ENCODE data around the gene TOX2. TPM values are rescaled to one million over a fixed set of nuclear protein-coding genes. Genes with fewer than 3 reads are reported as not detected.

The TOX2 gene
- total RNA-seq, 1 donor from 2014 or later, result 0.94 TPM

DNA sequence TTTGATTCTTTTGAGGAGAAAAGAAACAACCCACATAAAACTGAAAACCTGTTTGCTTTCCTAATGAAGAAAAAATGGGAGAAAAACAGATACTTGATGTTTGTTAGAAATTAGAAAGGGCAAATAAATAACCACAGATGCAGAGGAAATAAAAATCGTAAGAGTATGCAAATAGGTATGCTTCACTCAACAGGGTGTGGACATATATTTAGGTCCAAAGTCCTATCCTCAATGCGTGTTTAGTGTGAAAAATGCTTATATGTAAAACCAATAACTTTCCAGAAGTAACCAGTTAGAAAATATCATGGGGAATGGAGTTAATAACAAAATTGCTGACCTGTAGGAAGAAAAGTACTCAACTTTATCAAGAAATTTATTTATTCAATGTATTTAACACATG, 135.7 kb downstream of the TOX2 start:
- Mint-ChIP-seq H3K27me3 (ENCODE audit: low read depth) (peaks cover 26% of the 10 kb centered on the region), H3K9me3 (no peaks in the 10 kb centered on the region), H3K4me3 (no peak overlapping the region), H3K4me1 (no peaks in the 10 kb centered on the region), H3K36me3 (no peaks in the 10 kb centered on the region), H3K27ac (no peak overlapping the region)
- DNase-seq (ENCODE audit: low spot score in 2 of 2, unreplicated experiment in 2 of 2), result no peak
- TF ChIP-seq, protein P1, sequence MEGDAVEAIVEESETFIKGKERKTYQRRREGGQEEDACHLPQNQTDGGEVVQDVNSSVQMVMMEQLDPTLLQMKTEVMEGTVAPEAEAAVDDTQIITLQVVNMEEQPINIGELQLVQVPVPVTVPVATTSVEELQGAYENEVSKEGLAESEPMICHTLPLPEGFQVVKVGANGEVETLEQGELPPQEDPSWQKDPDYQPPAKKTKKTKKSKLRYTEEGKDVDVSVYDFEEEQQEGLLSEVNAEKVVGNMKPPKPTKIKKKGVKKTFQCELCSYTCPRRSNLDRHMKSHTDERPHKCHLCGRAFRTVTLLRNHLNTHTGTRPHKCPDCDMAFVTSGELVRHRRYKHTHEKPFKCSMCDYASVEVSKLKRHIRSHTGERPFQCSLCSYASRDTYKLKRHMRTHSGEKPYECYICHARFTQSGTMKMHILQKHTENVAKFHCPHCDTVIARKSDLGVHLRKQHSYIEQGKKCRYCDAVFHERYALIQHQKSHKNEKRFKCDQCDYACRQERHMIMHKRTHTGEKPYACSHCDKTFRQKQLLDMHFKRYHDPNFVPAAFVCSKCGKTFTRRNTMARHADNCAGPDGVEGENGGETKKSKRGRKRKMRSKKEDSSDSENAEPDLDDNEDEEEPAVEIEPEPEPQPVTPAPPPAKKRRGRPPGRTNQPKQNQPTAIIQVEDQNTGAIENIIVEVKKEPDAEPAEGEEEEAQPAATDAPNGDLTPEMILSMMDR (IDR thresholded peaks at IDR 0.05; ENCODE audit: unreplicated experiment), result no peak

DNA sequence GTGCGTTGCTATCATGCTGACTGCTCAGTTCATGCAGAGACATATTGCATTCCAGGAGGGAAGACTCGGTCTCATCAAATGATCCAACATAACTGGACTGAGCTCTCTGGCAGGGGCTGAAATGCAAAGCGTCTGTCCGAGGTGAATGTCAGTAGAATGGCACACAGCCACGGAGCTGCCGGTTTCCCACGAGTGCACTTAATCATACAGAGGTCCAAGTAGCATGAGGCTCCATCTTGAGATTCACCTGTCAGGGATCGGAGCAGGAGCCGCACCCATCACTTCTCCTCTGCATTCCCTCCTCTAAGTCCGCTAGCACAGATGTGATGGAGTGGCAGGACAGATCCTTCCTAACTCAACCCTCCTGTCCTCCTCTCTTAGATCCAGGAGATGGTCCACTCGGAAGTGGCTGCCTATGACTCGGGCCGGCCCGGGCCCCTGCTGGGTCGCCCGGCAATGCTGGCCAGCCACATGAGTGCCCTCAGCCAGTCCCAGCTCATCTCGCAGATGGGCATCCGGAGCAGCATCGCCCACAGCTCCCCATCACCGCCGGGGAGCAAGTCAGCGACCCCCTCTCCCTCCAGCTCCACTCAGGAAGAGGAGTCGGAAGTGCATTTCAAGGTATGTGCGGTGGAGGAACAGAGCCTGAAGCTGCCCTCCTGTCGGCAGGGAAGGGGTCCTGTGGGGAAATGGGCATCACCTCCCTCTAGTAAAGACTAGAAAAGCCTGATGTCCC, 136.4 kb downstream of the TOX2 start:
- Mint-ChIP-seq H3K4me1 (no peaks in the 10 kb centered on the region), H3K4me3 (no peak overlapping the region), H3K27me3 (ENCODE audit: low read depth) (peaks cover 18% of the 10 kb centered on the region), H3K27ac (no peak overlapping the region), H3K36me3 (no peaks in the 10 kb centered on the region), H3K9me3 (no peaks in the 10 kb centered on the region)
- TF ChIP-seq, protein P1 (IDR thresholded peaks at IDR 0.05; ENCODE audit: unreplicated experiment), result no peak
- no peak for DNase-seq (ENCODE audit: low spot score in 2 of 2, unreplicated experiment in 2 of 2)

DNA sequence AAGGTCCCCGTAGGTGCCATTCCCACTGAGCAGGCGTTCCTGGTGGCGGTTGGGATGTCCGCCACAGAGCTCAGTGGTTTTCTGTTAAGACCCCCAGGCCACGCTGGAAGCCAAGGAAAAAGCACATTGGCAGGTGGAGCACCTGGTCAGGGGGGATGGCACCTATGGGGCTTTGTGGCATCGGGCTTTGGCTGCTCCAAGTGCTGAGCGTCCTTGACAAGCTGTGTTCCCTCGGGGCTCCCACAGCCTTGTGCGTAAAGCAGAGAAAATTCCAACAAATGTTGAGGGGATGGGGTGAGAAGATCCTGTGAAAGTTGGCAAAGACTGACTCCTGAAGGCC, 137.0 kb downstream of the TOX2 start:
- H3K4me1 Mint-ChIP-seq, result no peaks in the 10 kb centered on the region
- peaks cover 15% of the 10 kb centered on the region for H3K27me3 Mint-ChIP-seq (ENCODE audit: low read depth)
- TF ChIP-seq, protein P1 (IDR thresholded peaks at IDR 0.05; ENCODE audit: unreplicated experiment), result no peak
- no peak for DNase-seq (ENCODE audit: low spot score in 2 of 2, unreplicated experiment in 2 of 2)
- H3K27ac Mint-ChIP-seq, result no peak overlapping the region
- no peak overlapping the region for H3K4me3 Mint-ChIP-seq
- H3K9me3 Mint-ChIP-seq, result no peaks in the 10 kb centered on the region
- no peaks in the 10 kb centered on the region for H3K36me3 Mint-ChIP-seq

DNA sequence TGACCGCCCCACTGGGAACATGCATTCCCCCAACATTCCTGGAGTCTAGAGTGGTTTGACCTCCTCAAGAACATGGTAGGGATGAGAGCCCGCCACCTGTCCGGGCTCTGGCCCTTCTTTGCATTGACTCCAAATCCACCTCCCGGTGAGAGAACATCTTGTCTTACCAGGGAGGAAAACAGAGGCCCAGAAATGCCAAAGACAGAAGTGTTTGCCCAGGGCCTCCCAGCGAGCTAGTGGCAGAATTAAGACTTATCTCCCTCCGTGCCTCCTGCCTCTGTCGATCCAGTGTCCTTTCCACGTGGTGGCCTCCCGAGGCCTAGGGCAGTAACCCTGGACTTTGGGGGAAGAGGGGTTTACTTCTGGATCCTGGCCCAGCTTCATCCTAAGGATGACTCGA, 137.5 kb downstream of the TOX2 start:
- TF ChIP-seq, protein P1 (IDR thresholded peaks at IDR 0.05; ENCODE audit: unreplicated experiment), result no peak
- Mint-ChIP-seq H3K27me3 (ENCODE audit: low read depth) (peaks cover 11% of the 10 kb centered on the region), H3K9me3 (no peaks in the 10 kb centered on the region), H3K27ac (no peak overlapping the region), H3K4me1 (no peaks in the 10 kb centered on the region), H3K36me3 (no peaks in the 10 kb centered on the region), H3K4me3 (no peak overlapping the region)
- no peak for DNase-seq (ENCODE audit: low spot score in 2 of 2, unreplicated experiment in 2 of 2)

DNA sequence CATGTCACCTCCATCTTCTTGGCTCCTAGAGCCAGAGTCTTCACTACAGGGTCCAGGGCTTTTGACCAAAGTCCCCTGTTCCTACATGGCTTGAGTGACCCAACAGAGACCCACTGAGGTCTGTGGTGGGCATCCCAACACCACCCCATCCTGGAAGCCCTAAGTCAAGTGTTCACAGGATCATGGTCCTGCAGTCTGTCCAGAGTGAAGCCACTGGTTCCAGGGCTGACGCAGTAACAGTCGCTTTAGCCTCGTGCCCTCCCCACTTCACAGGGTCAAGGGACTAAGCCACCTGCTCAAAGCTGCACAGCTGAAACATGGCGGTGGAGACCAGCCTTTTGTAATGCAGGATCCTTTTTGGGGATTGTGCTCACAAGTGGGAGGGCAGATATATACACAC, 138.4 kb downstream of the TOX2 start:
- no peak overlapping the region for H3K27ac Mint-ChIP-seq
- no peaks in the 10 kb centered on the region for H3K9me3 Mint-ChIP-seq
- no peaks in the 10 kb centered on the region for H3K4me1 Mint-ChIP-seq
- no peaks in the 10 kb centered on the region for H3K36me3 Mint-ChIP-seq
- no peak overlapping the region for H3K4me3 Mint-ChIP-seq
- TF ChIP-seq, protein P1 (IDR thresholded peaks at IDR 0.05; ENCODE audit: unreplicated experiment), result no peak
- H3K27me3 Mint-ChIP-seq (ENCODE audit: low read depth), result peaks cover 10% of the 10 kb centered on the region
- DNase-seq (ENCODE audit: low spot score in 2 of 2, unreplicated experiment in 2 of 2), result no peak

DNA sequence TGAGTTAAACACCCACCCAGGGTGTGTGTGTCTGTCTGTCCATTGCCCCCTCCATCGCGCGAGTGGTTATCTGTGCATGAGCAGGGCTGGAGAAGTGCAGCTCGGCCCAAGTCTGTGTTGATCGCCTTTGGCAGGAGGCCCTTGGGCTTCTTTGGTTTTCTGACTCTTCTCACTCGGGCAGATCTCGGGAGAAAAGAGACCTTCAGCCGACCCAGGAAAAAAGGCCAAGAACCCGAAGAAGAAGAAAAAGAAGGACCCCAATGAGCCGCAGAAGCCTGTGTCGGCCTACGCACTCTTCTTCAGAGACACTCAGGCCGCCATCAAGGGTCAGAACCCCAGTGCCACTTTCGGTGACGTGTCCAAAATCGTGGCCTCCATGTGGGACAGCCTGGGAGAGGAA, 139.5 kb downstream of the TOX2 start:
- no peaks in the 10 kb centered on the region for H3K36me3 Mint-ChIP-seq
- no peaks in the 10 kb centered on the region for H3K4me1 Mint-ChIP-seq
- no peak overlapping the region for H3K27ac Mint-ChIP-seq
- TF ChIP-seq, protein P1 (IDR thresholded peaks at IDR 0.05; ENCODE audit: unreplicated experiment), result no peak
- DNase-seq (ENCODE audit: low spot score in 2 of 2, unreplicated experiment in 2 of 2), result no peak
- H3K4me3 Mint-ChIP-seq, result no peak overlapping the region
- H3K27me3 Mint-ChIP-seq (ENCODE audit: low read depth), result peaks cover 6% of the 10 kb centered on the region
- H3K9me3 Mint-ChIP-seq, result peaks cover 3% of the 10 kb centered on the region
